Endothelial cell of umbilical vein (primary cell): ENCODE results near the gene SRPK1. TPM values are rescaled to one million over a fixed set of nuclear protein-coding genes. Genes with fewer than 3 reads are reported as not detected.
"Not testable (repeated sequence)": the region's sequence is repeated elsewhere in the genome, so short reads cannot be mapped to it uniquely, and the experiment has no call there.

Experiments used
- BruUV-seq: library from RNA; stranded (reverse); fragments of 400-500 nt; replicated peaks from 2 replicates; lab custom pipeline; 2021; lab: Mats Ljungman, UMichigan
- CTCF ChIA-PET: fragments of 300-600, 350-600 bp; sonication (Branson Sonifier 250); formaldehyde crosslinking; loops from one replicate; lab custom pipeline; 2021; ENCODE audit warnings: antibody characterized with exemption, inconsistent platforms; lab: Charles Lee
- POLR2A ChIA-PET: fragments of 300-600, 350-600 bp; sonication (Branson Sonifier 250); formaldehyde crosslinking; loops from one replicate; lab custom pipeline; 2021; ENCODE audit warnings: antibody characterized with exemption, inconsistent platforms; lab: Charles Lee
- DNase-seq: peaks from one replicate; pipeline ENCODE4 v3.0.0-alpha.2; 2011; ENCODE audit warnings: low read depth, low spot score
- FAIRE-seq: peaks from 2 replicates; lab custom pipeline; 2011; peaks lifted over from hg19 to GRCh38; lab: Jason Lieb, UNC
- H2AFZ ChIP-seq: 2 replicates; pipeline ENCODE4 v1.6.0; 2012; ENCODE audit warnings: low read depth, low read length, control low read depth, inconsistent platforms
- H3K27ac ChIP-seq: 2 replicates; pipeline ENCODE4 v1.5.1; 2011; ENCODE audit warnings: low read depth, mild to moderate bottlenecking, control low read depth, low read length, moderate library complexity; ENCODE audit not compliant: insufficient read depth
- H3K27me3 ChIP-seq, 2 experiments: 2 replicates each; pipeline versions ENCODE4 v1.6.0 to v1.6.1; 2011; ENCODE audit warnings: low read length in 2 of 2, mixed read lengths in 1 of 2; ENCODE audit not compliant: control insufficient read depth in 2 of 2, insufficient read depth in 2 of 2
- H3K36me3 ChIP-seq, 2 experiments: 2 replicates in 1 of 2; 3 replicates in 1 of 2; pipeline ENCODE4 v1.5.1; 2011; ENCODE audit warnings: low read length in 2 of 2, mild to moderate bottlenecking in 1 of 2, moderate library complexity in 1 of 2; ENCODE audit not compliant: control insufficient read depth in 2 of 2, insufficient read depth in 2 of 2; ENCODE audit errors: extremely low read depth in 1 of 2
- H3K4me1 ChIP-seq: 3 replicates; pipeline ENCODE4 v1.5.1; 2011; ENCODE audit warnings: mild to moderate bottlenecking, low read length; ENCODE audit not compliant: control insufficient read depth, insufficient read depth; ENCODE audit errors: extremely low read depth
- H3K4me2 ChIP-seq: 2 replicates; pipeline ENCODE4 v1.6.1; 2011; ENCODE audit warnings: low read length, control low read depth, mixed read lengths; ENCODE audit not compliant: insufficient read depth
- H3K4me3 ChIP-seq, 3 experiments: fragments of 200-600 bp in 1 of 3; sonication (generic), shearing (Covaris generic) in 1 of 3; replicated peaks in 1 of 3; 2 replicates each; pipeline ENCODE4 v1.5.1; 2011 to 2016; ENCODE audit warnings: control low read depth in 3 of 3, low read length in 3 of 3, mild to moderate bottlenecking in 2 of 3, inconsistent platforms in 1 of 3, low read depth in 1 of 3, moderate library complexity in 1 of 3; ENCODE audit not compliant: insufficient read depth in 1 of 3
- H3K79me2 ChIP-seq: 2 replicates; pipeline ENCODE4 v1.6.0; 2012; ENCODE audit warnings: low read length, inconsistent platforms; ENCODE audit not compliant: control insufficient read depth, insufficient read depth
- H3K9ac ChIP-seq: replicated peaks from 2 replicates; pipeline ENCODE3; 2011; ENCODE audit warnings: low read length, control low read depth; ENCODE audit not compliant: insufficient read depth; ENCODE audit errors: extremely low read depth
- H3K9me1 ChIP-seq: replicated peaks from 3 replicates; pipeline ENCODE4 v1.6.0; 2011; ENCODE audit warnings: mild to moderate bottlenecking, low read length; ENCODE audit not compliant: control insufficient read depth, insufficient read depth; ENCODE audit errors: extremely low read depth
- H3K9me3 ChIP-seq: replicated peaks from 2 replicates; pipeline ENCODE4 v1.5.1; 2012; ENCODE audit warnings: low read length, inconsistent platforms; ENCODE audit not compliant: control insufficient read depth, insufficient read depth
- H4K20me1 ChIP-seq: replicated peaks from 2 replicates; pipeline ENCODE3; 2011; ENCODE audit warnings: mild to moderate bottlenecking, low read length; ENCODE audit not compliant: control insufficient read depth, insufficient read depth; ENCODE audit errors: extremely low read depth
- CTCF ChIP-seq, 2 donors: IDR thresholded peaks; 1 replicate in 1 of 2; 2 replicates in 1 of 2; pipeline ENCODE4 v1.5.1; 2011; ENCODE audit warnings: low read length in 2 of 2, mild to moderate bottlenecking in 2 of 2, moderate library complexity in 2 of 2, control low read depth in 1 of 2, inconsistent platforms in 1 of 2, low read depth in 1 of 2; ENCODE audit not compliant: insufficient read depth in 1 of 2; ENCODE audit errors: extremely low read depth in 1 of 2
- EZH2 ChIP-seq: IDR thresholded peaks from 2 replicates; pipeline ENCODE4 v1.6.1; 2012; ENCODE audit warnings: borderline replicate concordance, low read depth, mild to moderate bottlenecking, moderate library complexity, low read length, inconsistent platforms; ENCODE audit not compliant: severe bottlenecking
- FOS ChIP-seq: IDR thresholded peaks from 2 replicates; pipeline ENCODE4 v1.6.1; 2011; ENCODE audit warnings: mild to moderate bottlenecking, low read length, moderate library complexity, borderline replicate concordance; ENCODE audit not compliant: insufficient read depth
- GATA2 ChIP-seq: IDR thresholded peaks from 2 replicates; pipeline ENCODE4 v1.7.0; 2011; ENCODE audit warnings: low read depth, mild to moderate bottlenecking, moderate library complexity, mixed read lengths, low read length; ENCODE audit not compliant: insufficient read length, insufficient read depth
- JUN ChIP-seq: IDR thresholded peaks from 2 replicates; pipeline ENCODE4 v1.6.1; 2011; ENCODE audit warnings: borderline replicate concordance, low read depth; ENCODE audit not compliant: insufficient read length, insufficient read depth
- MAX ChIP-seq: IDR thresholded peaks from 2 replicates; pipeline ENCODE4 v1.6.1; 2011; ENCODE audit not compliant: insufficient read depth, insufficient read length
- MYC ChIP-seq: IDR thresholded peaks from one replicate; pipeline ENCODE4 v1.6.1; 2011; ENCODE audit warnings: mild to moderate bottlenecking, low read depth, low read length
- POLR2A ChIP-seq: IDR thresholded peaks from 2 replicates; pipeline ENCODE4 v1.6.1; 2012; ENCODE audit warnings: low read depth, mild to moderate bottlenecking, control low read depth, low read length
- POLR2AphosphoS5 ChIP-seq: IDR thresholded peaks from 2 replicates; pipeline ENCODE4 v1.6.1; 2012; ENCODE audit warnings: low read depth, mild to moderate bottlenecking, control low read depth, low read length, moderate library complexity; ENCODE audit not compliant: insufficient read depth
- dilution Hi-C: fragments of 300-500 bp; cut with MboI; formaldehyde crosslinking; loops from one replicate; pipeline ENCODE4 v1.15.0; 2019; ENCODE audit warnings: low sequenced_read_pairs; ENCODE audit not compliant: extremely low pct_ligation_motif_present
- intact Hi-C: fragments of 100-400 bp; cut with micrococcal nuclease; formaldehyde crosslinking; loops from one replicate; pipeline ENCODE4 v1.10.0; 2022
- polyA plus RNA-seq, 4 experiments: library from polyadenylated mRNA; depleted of rRNA in 3 of 4; stranded (reverse) in 3 of 4; unstranded in 1 of 4; fragments of >200 nt; gene quantifications; 2 replicates each; pipeline versions ENCODE4 v1.2.1 to v1.2.3, GENCODE V29; 2011 to 2012; ENCODE audit warnings: missing spikeins in 1 of 4
- total RNA-seq: library from RNA; stranded (reverse); gene quantifications from 2 replicates; pipeline ENCODE4 v1.2.3, GENCODE V29; 2021

The SRPK1 gene
- total and polyA plus RNA-seq, 2 donors (not counting 3 experiments of a cell fraction or from before 2014, with no cell fraction given) = 18.9 to 72.7 TPM

- H3K9me3 ChIP-seq = peaks cover 4% of the 10 kb centered on the region
- BruUV-seq = no TSS peak
- no peaks in the 10 kb centered on the region for H3K27me3 ChIP-seq
- H2AFZ ChIP-seq = no peak overlapping the region
- CTCF ChIA-PET = interaction anchor here (1.2 to 1.3 kb wide), 2 partner anchors 26 to 43 kb away, joined by 3 read pairs; no protein-coding TSS in a partner anchor
- TF ChIP-seq MAX (no peak), POLR2A (no peak), FOS (no peak), POLR2AphosphoS5 (no peak), EZH2 (no peak), GATA2 (no peak), MYC (no peak), JUN (no peak), CTCF (IDR thresholded peaks at IDR 0.05; ENCODE audit: extremely low read depth in 1 of 2, insufficient read depth in 1 of 2, low read depth in 1 of 2, low read length in 2 of 2) (no peak)
- no peak overlapping the region for H3K27ac ChIP-seq
- H3K4me3 ChIP-seq = no peak overlapping the region
- dilution Hi-C loops = no loop called here
- peak; percentile 21 for FAIRE-seq
- H3K79me2 ChIP-seq = peaks cover 67% of the 10 kb centered on the region
- H3K4me1 ChIP-seq = peaks cover 5% of the 10 kb centered on the region
- no peaks in the 10 kb centered on the region for H4K20me1 ChIP-seq
- no peak overlapping the region for H3K4me2 ChIP-seq
- no peak for DNase-seq
- POLR2A ChIA-PET = no interaction called here
- peaks cover 0 to 5% of the 10 kb centered on the region in 2 experiments for H3K36me3 ChIP-seq
- no peaks in the 10 kb centered on the region for H3K9me1 ChIP-seq
- no peak overlapping the region for H3K9ac ChIP-seq
- intact Hi-C loops = no loop called here
These were observed 8.8 kb downstream of the SRPK1 start for GRCh38 chr6:35911871-35912653.

GRCh38 chr6:35909571-35909970 lies 11.3 kb downstream of the SRPK1 start:
- POLR2A ChIA-PET, dilution Hi-C loops, DNase-seq, intact Hi-C loops, BruUV-seq, H4K20me1 ChIP-seq, H3K27ac ChIP-seq, H3K9ac ChIP-seq, H2AFZ ChIP-seq, H3K36me3 ChIP-seq, H3K27me3 ChIP-seq, H3K4me2 ChIP-seq, H3K9me3 ChIP-seq, CTCF ChIA-PET, FAIRE-seq, H3K4me3 ChIP-seq, H3K9me1 ChIP-seq: not testable (repeated sequence)
- Histone ChIP-seq H3K4me1 (peaks cover 19% of the 10 kb centered on the region), H3K79me2 (peaks cover 74% of the 10 kb centered on the region)
